ENCODE data around the gene PARD6G.
A peak's percentile ranks its signal among the peaks of the same experiment; 100 is the strongest.
"Not testable (repeated sequence)": the region's sequence is repeated elsewhere in the genome, so short reads cannot be mapped to it uniquely, and the experiment has no call there.

The PARD6G gene, protein sequence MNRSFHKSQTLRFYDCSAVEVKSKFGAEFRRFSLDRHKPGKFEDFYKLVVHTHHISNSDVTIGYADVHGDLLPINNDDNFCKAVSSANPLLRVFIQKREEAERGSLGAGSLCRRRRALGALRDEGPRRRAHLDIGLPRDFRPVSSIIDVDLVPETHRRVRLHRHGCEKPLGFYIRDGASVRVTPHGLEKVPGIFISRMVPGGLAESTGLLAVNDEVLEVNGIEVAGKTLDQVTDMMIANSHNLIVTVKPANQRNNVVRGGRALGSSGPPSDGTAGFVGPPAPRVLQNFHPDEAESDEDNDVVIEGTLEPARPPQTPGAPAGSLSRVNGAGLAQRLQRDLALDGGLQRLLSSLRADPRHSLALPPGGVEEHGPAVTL

DNA sequence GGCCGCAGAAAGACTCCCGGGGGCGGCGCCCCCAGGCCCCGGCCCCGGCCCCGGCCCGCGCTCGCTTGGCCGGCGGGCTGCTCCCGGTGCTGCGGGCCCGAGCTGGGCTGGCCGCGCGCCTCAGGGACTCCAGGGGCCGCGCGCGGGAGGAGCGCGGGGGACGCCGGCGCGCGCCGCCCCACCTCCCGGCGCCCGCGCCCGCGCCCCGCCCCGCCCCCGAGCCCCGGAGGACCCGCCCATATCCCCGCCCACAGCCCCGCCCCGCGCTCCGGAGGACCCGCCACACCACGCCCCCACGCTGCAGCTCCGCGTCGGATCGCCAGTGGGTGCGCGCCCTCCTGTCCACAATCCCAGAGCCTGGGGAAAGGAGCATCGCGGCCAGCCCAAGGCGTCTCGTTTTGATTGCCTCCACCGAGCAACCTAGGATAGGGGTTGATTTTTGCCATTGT, at the start of gene PARD6G:
PARD6G (minus strand) TSS at position 122 of the 449 bp plus-strand sequence. CDS start 166 bp downstream, outside the sequence.
- DNase-seq = peak; percentile 58 to 76

DNA sequence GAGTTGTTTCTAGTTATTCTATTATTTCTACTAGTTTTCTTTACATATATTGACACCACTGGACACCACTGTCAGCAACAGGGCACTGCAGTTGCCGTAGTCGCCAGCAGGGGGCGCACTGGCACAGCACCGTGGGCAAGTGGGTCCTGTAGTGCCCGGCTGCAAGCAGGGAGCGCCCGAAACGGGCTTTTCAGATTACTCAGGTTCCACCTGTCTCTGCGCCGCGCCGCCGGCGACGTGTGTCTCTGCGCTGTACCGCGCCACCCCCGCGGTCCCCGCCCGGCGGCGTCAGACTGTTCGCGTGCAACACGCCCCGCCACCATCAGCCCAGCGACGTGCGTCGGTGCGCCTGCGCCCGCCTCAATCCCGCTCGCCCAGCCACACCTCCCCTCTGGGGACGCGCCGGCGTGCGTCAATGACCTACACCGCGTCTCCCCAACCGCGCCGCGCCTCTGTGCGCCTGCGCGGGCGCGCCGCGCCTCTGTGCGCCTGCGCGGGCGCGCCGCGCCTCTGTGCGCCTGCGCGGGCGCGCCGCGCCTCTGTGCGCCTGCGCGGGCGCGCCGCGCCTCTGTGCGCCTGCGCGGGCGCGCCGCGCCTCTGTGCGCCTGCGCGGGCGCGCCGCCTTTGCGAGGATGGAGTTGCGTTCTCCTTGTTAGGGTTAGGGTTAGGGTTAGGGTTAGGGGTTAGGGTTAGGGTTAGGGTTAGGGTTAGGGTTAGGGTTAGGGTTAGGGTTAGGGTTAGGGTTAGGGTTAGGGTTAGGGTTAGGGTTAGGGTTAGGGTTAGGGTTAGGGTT, 15.1 kb upstream of the PARD6G start:
- DNase-seq = not testable (repeated sequence)

DNA sequence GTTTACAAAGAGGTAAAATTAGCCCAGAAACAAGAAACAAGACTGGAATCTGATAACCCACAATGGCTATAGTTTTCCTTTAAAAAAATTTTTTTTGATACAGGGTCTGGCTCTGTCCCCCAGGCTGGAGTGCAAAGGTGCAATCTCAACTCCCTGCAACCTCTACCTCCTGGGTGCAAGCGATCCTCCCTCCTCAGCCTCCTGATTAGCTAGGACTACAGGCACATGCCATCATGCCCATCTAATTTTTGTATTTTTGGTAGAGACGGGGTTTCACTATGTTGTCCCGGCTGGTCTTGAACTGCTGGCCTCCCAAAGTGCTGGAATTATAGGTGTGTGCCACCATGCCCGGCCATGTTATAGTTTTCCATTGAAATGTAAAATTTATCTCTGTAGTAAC, 12.3 kb upstream of the PARD6G start:
- DNase-seq = no peak

DNA sequence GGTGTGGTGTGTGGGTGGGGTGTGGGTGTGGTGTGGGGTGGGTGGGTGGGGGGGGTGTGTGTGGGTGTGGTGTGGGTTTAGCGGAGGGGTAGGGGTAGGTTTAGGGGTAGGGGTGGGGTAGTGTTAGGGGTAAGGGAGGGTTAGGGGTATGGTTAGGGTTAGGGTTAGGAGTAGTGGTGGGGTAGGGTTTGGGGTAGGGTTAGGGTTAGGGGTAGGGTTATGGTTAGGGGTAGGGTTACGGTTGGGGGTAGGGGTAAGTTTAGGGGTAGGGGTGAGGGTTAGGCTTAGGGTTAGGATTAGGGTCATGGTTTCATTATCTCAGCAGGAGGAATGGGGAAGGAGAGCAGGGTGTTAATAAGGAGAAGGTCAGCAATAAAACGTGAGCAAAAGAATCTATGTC, 11.3 kb upstream of the PARD6G start:
- no peak for DNase-seq

DNA sequence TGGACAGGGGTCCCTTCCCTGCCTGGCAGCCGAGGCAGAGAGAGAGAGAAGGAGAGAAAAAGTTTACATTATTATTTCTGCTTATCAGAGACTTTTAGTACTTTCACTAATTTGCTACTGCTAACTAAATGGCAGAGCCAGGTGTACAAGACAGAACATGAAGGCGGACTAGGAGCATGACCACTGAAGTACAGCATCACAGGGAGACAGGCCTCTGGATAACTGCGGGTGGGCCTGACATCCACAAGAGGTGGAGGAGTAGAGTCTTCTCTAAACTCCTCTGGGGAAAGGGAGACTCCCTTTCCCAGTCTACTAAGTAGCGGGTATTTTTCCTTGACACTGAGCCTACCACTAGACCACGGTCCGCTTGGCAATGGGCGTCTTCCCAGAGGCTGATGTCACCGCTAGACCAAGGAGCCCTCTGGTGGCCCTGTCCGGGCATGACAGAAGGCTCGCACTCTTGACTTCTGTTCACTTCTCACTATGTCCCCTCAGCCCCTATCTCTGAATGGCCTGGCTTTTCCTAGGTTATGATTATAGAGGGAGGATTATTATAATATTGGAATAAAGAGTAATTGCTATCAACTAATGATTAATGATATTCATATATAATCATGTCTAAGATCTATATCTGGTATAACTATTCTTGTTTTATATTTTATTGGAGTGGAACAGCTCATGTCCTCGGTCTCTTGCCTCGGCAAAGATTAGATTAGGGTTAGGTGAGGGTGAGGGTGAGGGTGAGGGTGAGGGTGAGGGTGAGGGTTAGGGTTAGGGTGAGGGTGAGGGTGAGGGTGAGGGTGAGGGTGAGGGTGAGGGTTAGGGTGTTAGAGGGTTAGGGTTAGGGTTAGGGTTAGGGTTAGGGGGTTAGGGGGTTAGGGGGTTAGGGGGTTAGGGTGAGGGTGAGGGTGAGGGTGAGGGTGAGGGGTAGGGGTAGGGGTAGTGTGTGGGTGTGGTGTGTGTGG, 10.5 kb upstream of the PARD6G start:
- DNase-seq = not testable (repeated sequence)

DNA sequence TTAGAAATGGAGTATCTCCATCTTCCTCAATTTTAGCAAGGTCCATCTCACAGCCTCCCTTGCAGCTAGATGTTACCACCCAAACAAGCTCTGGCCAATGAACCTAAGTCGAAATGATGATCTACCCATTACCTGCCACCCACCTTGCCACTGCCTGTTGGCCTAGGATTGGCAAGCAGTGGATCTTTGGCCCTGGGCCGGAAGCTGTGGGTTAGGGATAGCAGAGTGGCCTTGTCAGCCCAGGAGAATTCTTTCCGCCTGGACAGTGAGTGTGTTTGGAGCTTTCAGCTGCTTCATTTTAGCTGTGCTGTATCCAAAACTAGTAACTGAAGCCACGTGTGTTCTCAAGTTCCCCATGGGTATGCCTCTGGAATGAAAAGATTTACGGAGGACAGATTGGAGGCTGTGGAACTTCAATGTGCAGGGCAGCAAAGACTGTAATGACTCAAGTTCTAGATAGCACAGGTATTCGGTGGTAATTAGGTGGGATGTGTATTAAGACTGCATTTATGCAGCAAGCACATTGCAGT, 7.7 kb upstream of the PARD6G start:
- no peak for DNase-seq

DNA sequence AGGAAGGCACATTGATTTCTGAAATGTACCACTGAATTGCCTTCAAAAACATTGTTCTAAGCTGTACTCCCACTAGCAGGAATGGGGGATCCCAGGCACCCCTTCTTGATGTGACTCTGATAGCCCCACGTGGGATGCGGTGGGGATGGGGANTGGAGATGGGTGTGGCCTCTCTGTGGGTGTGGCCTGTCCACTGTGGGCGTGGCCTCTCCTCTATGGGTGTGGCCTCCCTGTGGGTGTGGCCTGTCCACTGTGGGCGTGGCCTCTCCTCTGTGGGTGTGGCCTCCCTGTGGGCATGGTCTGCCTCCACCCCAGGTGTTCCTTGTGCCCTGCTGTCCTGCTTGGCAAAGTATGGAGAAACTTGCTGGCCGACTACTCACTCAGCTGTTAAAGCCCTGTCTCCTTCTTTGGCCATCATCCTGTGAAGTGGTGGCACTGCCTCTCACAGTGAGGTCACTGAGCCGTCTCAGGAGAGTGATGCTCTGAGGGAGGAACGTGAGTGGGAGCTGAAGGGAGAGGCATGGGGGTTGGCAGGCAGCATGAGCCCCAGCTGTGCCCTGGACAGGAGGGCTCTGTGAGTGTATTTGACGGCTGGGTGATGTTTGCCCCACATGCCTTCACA, 6.7 kb upstream of the PARD6G start:
- DNase-seq = no peak

DNA sequence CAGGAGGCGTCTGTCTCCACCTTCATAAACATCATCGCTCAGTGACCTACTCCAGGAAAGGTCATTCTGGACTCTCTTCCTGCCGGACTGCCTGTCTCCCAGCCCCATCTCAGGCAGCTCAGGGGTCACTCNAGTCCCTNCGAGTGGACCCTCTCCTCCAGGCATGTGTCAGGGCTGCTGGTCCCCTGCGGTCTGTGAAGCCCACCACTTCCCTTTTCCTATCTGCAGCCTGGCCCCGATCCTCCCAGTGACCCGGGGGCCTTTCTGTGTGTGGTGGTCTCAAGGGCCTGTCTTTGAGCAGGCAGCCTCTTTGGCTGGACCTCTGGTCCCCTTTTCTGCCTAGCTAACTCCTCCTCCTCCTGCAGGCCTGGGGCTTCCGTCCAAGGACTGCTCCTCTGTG, 5.9 kb upstream of the PARD6G start:
- DNase-seq = no peak

DNA sequence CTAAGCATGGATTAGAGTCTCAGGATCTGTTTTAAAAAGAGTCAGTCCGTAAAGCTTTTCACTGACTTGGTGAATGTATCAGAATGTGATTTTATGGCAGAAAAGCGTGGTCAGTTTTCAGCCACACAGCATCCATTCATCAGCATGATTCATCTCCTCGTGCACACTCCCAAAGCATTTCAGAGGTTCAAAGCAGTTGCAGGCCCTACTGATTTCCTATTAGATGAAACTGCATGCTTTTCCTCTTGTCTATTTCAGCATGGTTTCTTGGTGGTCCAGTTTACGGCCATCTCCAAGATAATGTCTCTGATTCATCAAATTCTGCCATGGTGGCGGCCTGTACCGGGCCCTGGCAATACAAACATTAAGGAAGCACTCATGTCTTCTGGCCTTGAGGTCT, 4.8 kb upstream of the PARD6G start:
- no peak for DNase-seq

DNA sequence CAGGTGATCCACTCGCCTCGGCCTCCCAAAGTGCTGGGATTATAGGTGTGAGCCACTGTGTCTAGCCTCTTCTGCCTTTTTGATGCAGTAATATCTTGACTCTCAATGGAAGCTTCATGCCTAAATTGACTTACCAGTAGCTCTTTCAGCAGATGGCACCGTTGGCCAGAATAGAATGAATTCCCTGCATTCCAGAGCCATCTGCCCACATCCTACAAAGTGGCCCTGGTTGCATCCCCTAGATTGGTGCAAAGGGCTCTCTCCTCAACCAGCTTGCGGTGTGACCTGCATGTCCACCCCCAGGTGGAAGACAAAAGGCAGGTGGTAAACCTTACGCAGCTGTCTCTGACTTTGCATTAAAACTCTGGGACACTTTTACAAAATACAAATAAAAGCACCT, 4.4 kb upstream of the PARD6G start:
- DNase-seq = no peak

DNA sequence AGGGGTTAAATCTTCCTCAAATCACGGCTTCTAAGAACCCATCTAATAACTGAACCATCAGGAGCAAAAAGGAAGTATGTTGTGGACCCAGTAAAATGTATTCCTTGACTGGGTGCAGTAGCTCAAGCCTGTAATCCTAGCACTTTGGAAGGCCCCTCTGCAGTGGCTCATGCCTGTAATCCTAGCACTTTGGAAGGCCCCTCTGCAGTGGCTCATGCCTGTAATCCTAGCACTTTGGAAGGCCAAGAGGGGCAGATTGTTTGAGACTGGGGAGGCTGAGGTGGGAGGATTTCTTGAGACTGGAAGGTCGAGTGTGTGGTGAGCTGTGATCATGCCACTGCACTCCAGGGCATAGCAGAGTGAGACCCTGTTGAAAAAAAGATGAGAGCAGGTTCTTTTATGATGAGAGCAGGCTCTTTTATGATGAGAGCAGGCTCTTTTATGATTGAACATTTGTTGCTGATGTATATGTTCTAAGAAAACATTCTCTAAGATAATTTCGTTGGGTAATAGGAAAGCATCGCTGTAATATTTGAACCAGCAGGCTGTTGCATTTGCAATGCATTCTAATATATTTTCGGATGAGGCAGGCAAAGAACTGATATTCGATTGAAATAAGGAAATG, 3.5 kb upstream of the PARD6G start:
- no peak for DNase-seq

DNA sequence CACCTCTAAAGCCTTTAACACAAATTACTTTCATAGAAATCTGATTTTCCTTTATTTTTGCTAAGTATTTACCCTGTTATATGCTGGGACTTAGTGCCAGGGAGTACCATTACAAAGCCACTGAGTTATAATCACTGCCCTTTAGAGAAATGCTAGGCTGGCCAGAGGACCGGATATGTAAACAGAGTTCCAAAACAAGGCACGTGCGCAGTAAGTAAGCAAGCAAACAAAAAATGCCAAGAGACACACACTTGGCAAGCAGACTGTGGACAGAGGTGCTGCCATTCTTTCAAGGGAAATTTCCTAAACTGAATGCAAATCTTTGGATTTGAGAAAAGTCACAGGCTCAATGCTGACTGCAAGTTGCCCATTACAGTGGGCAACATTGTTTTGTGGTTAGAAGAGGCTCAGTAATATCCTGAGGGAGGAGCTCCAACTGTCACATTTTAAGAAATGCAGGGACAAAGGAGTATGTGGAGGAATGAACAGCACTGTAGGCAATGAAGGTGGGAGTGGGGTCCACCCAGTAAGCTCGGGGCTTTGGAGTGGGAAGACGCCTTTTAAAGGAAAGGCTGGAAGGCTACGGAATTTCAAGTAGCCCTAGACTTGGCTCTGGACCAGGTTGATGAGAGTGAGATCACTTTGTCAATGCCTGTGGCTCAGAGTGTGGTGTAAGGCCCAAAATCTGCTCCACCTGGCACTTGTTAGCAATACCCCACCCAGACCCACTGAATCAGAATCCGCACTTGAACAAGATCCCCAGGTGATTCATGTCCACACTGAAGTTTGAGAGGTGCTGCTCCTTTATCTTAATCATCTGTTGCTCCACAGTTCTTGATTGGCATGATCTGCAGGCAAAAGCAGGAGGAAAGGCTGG, 2.1 kb upstream of the PARD6G start:
- DNase-seq = no peak

DNA sequence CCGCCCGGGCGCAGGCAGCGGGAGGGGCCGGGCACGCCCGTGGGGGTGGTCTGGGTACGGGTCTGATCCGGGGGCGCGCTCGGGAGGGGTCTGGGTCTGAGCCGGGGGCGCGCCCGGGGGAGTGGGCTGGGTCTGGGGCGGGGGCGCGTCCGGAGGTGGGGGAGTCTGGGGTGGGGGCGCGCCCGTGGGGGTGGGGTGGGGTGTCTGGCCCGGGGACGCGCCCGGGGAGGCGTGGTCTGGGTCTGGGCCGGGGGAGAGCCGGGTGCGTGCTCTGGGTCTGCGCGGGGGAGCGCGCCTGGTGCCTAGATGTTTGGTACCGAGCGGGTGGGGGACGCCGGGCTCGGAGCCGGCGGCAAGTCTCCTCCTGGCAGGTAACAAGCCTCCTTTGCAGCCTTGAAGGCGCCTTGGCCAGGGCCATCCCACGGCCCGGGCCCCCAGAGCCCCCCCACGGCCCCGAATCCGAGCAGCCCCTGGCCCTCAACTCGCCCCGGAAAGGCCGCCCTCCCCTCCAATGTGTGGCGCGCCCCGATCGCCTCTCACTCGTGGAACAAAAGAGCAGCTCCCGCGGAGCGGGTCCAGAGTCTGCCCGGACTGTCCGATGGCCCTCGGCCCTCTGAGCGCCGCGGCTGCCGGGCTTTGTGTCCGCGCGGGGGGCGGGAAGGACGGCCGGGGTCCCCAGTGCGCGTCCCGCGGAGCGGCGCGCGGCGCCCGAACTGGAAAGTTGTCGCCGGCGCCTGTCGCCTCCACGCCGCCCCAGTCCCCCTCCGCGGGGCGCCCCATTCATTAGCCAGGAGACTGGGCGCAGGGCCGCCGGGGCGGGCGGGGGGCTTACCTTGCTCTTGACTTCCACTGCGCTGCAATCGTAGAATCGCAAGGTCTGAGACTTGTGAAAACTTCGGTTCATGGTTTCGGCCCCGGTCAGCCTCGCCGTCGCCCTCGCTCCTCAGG, 595 bp downstream of the PARD6G start:
- DNase-seq = peak; percentile 12 to 51

DNA sequence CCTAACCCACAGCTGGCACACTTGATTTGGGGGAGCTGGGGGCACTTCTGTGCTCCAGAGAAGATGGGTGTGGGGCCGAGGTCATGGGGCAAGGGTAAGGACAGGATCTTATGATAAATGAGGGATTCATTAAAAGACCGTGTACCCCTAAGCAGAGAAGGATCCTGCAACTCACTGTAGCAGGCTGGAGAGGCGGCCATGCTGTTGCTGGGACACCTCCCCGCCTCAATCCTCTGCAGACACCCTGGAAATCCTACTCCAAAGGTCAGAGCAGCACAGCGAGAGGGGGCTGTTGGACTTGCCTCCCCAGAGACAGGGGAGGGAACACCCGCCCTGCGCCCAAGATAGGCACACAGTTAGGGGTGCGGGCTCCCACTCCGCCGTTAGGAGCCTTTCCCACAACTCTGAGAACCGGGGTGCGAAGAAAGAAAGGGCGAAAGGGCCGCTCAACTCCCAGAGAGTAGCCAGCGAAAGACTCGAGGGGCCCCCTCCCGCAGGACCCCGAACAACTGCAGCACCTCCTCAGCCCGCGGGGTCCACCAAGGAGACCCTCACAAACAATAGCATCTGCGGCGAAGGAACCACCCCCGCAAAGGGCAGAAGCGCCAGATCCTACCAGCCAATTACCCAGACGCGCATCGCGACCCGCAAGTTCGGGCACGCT, 1.4 kb downstream of the PARD6G start:
- DNase-seq = no peak

DNA sequence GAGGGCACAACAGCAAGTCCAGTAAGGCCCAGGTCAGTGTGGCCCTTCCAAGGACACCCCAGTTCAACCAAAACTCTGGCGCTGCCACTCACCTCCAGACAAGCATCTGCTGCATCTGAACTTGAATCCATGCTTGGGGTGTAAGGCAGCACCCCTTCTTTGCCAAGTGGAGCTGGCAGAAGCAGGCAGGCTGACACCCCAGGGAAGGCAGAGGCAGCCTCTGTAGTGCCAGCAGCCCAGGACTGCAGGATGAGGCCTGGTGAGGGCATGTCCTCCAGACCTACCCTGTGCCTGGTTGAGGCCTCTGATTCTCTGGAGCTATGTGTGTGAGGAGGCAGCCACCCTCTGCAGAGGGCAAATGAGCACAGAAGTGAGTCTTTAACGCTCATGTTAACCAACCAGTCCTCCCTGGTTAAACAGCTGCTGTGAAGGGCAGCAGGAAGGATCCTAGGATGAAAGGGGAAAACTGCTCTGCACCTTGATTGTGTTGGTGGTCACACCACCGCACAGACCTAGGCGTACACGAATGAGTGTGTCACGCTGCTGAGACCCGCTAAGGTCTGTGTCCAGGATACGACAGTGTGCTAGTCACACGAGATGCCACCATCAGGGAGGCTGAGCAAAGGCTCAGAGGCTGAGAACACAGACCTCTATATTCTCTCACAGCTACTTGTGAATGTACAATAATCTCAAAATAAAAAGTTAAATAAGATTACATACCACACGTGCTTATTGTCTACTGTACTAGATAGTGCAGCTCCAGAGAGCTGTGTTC, 2.2 kb downstream of the PARD6G start:
- DNase-seq = no peak

DNA sequence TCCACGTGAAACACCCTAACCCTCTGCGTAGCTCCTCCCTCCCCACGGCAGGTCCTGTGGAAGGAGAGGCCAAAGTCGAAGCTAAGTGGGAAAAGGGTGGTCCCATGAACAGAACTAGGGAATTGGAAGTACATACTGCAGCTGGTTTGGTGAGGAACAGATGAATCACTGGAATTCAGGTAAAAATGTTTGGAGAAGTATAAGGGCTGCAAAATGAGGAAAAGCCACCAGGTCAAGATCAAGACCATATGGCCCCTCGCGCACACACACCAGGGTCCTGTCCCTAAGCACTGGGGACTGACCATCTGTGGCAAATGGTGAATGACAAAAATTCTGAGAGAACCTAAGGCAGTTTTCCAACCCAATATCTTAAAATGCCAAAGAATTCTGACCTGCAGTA, 3.1 kb downstream of the PARD6G start:
- DNase-seq = no peak

DNA sequence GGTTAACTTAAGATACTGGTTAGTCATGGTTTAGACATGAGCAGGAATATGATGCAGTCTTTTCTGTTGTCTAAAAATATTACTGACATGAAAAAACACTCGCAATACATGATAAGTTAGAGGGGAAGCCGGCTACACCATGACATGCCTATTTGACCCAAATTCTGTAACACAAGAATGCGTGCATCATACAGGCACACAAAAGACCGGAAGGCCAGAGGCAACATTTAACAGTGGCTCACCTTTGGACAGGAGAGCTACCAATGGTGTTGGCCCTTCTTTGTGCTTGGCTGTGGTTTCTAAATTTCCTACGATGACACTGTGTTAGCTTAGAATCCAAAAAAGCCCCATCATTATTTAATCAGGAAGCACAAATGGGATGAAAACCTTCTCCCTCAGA, 4.1 kb downstream of the PARD6G start:
- DNase-seq = no peak

Measured in NCI-H1930 (cell line).